SK-N-SH treated with all-trans-retinoic acid at 6 μM for 48 hours (cell line): ENCODE results near the gene ETS1.
A peak's percentile ranks its signal among the peaks of the same experiment; 100 is the strongest.

Experiments
- ATAC-seq: fragments of 200-7000 bp; cut with Tn5 transposase; 3 replicates; pipeline ENCODE4 v1.9.1; 2020; ENCODE audit warnings: mild to moderate bottlenecking, moderate library complexity
- ARNTL ChIP-seq: fragments of 450-650 bp; formaldehyde crosslinking; IDR thresholded peaks from 2 replicates; pipeline ENCODE4 v1.5.0; 2020; ENCODE audit warnings: low read depth, mild to moderate bottlenecking, moderate library complexity, borderline replicate concordance
- BACH2 ChIP-seq: fragments of 250-450 bp; sonication (Bioruptor Pico); IDR thresholded peaks from 2 replicates; pipeline ENCODE4 v1.9.0; 2021; ENCODE audit warnings: mild to moderate bottlenecking, borderline replicate concordance
- CSDC2 ChIP-seq: fragments of 250-450 bp; sonication (Bioruptor Pico); IDR thresholded peaks from 2 replicates; pipeline ENCODE4 v1.5.0; 2020; ENCODE audit warnings: mild to moderate bottlenecking, moderate library complexity
- ESRRG ChIP-seq: fragments of 250-450 bp; sonication (Bioruptor Pico); IDR thresholded peaks from 2 replicates; pipeline ENCODE4 v1.6.1; 2021; ENCODE audit warnings: mild to moderate bottlenecking
- GLIS3 ChIP-seq: fragments of 250-450 bp; sonication (Bioruptor Pico); IDR thresholded peaks from 2 replicates; pipeline ENCODE4 v1.5.0; 2020; ENCODE audit warnings: mild to moderate bottlenecking, moderate library complexity
- ISL1 ChIP-seq: fragments of 250-450 bp; sonication (Bioruptor Pico); IDR thresholded peaks from 2 replicates; pipeline ENCODE4 v2.1.2; 2022; ENCODE audit warnings: mild to moderate bottlenecking, moderate library complexity
- OSR1 ChIP-seq: fragments of 250-450 bp; sonication (Bioruptor Pico); IDR thresholded peaks from 2 replicates; pipeline ENCODE4 v1.8.0; 2022; ENCODE audit warnings: moderate library complexity, mild to moderate bottlenecking, inconsistent platforms
- RARB ChIP-seq: fragments of 250-450 bp; sonication (Bioruptor Pico); IDR thresholded peaks from 2 replicates; pipeline ENCODE4 v1.8.0; 2021; ENCODE audit warnings: mild to moderate bottlenecking, moderate library complexity
- TCF4 ChIP-seq: fragments of 250-450 bp; sonication (Bioruptor Pico); IDR thresholded peaks from 2 replicates; pipeline ENCODE4 v1.8.0; 2021; ENCODE audit warnings: mild to moderate bottlenecking, moderate library complexity, borderline replicate concordance
- TOX ChIP-seq: fragments of 250-450 bp; sonication (Bioruptor Pico); IDR thresholded peaks from 2 replicates; pipeline ENCODE4 v1.8.0; 2021; ENCODE audit warnings: mild to moderate bottlenecking, moderate library complexity, borderline replicate concordance
- ZC3H10 ChIP-seq: fragments of 250-450 bp; sonication (Bioruptor Pico); IDR thresholded peaks from 2 replicates; pipeline ENCODE4 v1.5.1; 2021; ENCODE audit warnings: mild to moderate bottlenecking, moderate library complexity
- ZFP3 ChIP-seq: fragments of 250-450 bp; sonication (Bioruptor Pico); IDR thresholded peaks from 2 replicates; pipeline ENCODE4 v1.5.0; 2020; ENCODE audit warnings: mild to moderate bottlenecking, moderate library complexity
- ZFP30 ChIP-seq: fragments of 450-650 bp; formaldehyde crosslinking; IDR thresholded peaks from 2 replicates; pipeline ENCODE4 v1.5.0; 2022; ENCODE audit warnings: mild to moderate bottlenecking, moderate library complexity
- ZNF565 ChIP-seq: fragments of 450-650 bp; formaldehyde crosslinking; conservative IDR thresholded peaks from 2 replicates; pipeline ENCODE4 v1.5.0; 2020; ENCODE audit warnings: low read depth, mild to moderate bottlenecking, moderate library complexity
- ZNF70 ChIP-seq: fragments of 450-650 bp; formaldehyde crosslinking; IDR thresholded peaks from 2 replicates; pipeline ENCODE4 v1.5.0; 2020; ENCODE audit warnings: mild to moderate bottlenecking, moderate library complexity
- ZNF8 ChIP-seq: fragments of 450-650 bp; formaldehyde crosslinking; IDR thresholded peaks from 2 replicates; pipeline ENCODE4 v1.5.0; 2020; ENCODE audit warnings: mild to moderate bottlenecking, moderate library complexity
- TF ChIP-seq, protein P1 (sequence below): fragments of 250-450 bp; sonication (Bioruptor Pico); IDR thresholded peaks from 2 replicates; pipeline ENCODE4 v1.8.0; 2021; ENCODE audit warnings: low read depth, mild to moderate bottlenecking, moderate library complexity, borderline replicate concordance
- TF ChIP-seq, protein P2 (sequence below): fragments of 250-450 bp; sonication (Bioruptor Pico); IDR thresholded peaks from 2 replicates; pipeline ENCODE4 v1.5.1; 2020; ENCODE audit warnings: low read depth, mild to moderate bottlenecking, moderate library complexity
- TF ChIP-seq, protein P3 (sequence below): fragments of 250-450 bp; sonication (Bioruptor Pico); IDR thresholded peaks from 2 replicates; pipeline ENCODE4 v1.5.1; 2021; ENCODE audit warnings: mild to moderate bottlenecking, moderate library complexity
- TF ChIP-seq, protein P4 (sequence below): fragments of 250-450 bp; sonication (Bioruptor Pico); IDR thresholded peaks from 2 replicates; pipeline ENCODE4 v1.5.0; 2020; ENCODE audit warnings: mild to moderate bottlenecking, moderate library complexity

Gene ETS1

DNA sequence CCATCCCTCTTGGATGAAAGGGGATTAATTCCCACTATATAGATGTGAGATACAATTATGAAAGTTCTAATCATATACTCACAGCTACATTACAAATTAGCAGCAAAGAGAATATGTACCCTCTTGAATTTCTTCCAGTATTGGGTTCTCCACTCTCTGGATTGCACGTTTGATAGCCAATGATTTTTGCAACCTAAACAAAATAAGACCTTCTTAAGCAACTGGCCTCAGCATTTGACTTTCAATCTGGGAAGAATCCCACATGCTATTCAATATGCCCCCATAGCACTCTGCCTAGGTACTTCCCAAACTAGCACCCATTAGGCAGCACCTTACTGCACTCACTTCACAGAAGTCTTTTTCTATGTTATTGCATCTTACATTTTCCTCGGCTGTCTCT, 55.8 kb downstream of the ETS1 start:
- TF ChIP-seq ZNF565 (CRISPR knock-in tag), result no peak
- no peak for TF ChIP-seq TOX (CRISPR knock-in tag)
- TF ChIP-seq ZNF70 (CRISPR knock-in tag), result no peak
- TF ChIP-seq ZFP30, result no peak
- no peak for TF ChIP-seq ZFP3 (CRISPR knock-in tag)
- TF ChIP-seq ISL1 (CRISPR knock-in tag), result no peak
- TF ChIP-seq ESRRG (CRISPR knock-in tag), result no peak
- TF ChIP-seq BACH2 (CRISPR knock-in tag), result no peak
- no peak for TF ChIP-seq ZNF8 (CRISPR knock-in tag)
- TF ChIP-seq, protein P1, sequence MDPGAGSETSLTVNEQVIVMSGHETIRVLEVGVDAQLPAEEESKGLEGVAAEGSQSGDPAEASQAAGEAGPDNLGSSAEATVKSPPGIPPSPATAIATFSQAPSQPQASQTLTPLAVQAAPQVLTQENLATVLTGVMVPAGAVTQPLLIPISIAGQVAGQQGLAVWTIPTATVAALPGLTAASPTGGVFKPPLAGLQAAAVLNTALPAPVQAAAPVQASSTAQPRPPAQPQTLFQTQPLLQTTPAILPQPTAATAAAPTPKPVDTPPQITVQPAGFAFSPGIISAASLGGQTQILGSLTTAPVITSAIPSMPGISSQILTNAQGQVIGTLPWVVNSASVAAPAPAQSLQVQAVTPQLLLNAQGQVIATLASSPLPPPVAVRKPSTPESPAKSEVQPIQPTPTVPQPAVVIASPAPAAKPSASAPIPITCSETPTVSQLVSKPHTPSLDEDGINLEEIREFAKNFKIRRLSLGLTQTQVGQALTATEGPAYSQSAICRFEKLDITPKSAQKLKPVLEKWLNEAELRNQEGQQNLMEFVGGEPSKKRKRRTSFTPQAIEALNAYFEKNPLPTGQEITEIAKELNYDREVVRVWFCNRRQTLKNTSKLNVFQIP, result no peak
- TF ChIP-seq, protein P2, sequence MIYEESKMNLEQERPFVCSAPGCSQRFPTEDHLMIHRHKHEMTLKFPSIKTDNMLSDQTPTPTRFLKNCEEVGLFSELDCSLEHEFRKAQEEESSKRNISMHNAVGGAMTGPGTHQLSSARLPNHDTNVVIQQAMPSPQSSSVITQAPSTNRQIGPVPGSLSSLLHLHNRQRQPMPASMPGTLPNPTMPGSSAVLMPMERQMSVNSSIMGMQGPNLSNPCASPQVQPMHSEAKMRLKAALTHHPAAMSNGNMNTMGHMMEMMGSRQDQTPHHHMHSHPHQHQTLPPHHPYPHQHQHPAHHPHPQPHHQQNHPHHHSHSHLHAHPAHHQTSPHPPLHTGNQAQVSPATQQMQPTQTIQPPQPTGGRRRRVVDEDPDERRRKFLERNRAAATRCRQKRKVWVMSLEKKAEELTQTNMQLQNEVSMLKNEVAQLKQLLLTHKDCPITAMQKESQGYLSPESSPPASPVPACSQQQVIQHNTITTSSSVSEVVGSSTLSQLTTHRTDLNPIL, result no peak
- no peak for TF ChIP-seq CSDC2 (CRISPR knock-in tag)
- no peak for TF ChIP-seq ZC3H10
- no peak for TF ChIP-seq RARB (CRISPR knock-in tag)
- no peak for TF ChIP-seq GLIS3 (CRISPR knock-in tag)
- ATAC-seq, result no peak

DNA sequence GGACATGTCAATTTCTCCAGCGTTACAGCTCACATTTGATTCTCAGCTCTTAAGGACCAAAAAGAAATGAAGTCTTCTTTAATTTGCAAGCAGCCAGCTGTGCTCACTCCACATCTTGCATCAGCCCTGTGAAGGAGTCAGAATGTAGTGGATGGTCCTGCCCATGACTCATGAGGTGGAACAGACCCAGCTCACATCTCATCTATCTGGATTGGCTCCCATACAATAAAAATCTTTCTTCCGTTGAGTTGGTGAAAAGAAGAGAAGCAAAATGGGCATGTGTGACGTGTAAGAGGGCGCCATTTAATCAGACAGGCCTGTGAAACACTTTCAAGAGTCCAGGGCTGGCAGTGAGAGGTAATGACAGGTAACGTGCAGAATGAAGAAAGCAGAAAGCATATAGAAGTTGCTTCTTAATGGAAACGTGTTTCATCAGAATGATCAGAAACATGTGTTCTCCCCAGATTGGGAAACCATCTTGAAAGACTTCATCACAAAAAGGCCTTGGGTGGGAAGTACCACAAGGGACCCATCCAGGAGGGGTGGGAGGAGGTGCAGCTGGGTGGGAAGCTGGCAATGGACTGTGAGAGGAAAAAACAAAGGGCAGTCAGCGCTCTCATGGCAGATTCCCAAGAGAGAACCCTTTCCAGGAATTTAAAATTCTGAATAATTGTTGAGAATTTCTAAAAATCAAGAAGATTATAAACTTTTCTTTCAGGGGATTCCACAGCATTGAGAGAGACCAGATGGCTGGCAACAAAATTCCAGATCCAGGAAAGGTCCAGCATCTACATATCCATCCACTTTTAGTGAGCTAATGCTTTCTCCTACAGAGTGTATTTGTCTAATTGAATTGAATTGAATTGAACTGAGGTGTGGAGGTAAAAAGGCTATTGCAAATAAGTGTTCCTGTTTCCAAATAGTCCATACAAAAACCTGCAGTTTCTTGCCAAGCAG, 57.0 kb downstream of the ETS1 start:
- 0 out of 2 replicates have a peak, but pooled peaks have one; percentile 40 for TF ChIP-seq ZFP3 (CRISPR knock-in tag)
- TF ChIP-seq ISL1 (CRISPR knock-in tag), result no peak
- peak; percentile 86 for ATAC-seq

DNA sequence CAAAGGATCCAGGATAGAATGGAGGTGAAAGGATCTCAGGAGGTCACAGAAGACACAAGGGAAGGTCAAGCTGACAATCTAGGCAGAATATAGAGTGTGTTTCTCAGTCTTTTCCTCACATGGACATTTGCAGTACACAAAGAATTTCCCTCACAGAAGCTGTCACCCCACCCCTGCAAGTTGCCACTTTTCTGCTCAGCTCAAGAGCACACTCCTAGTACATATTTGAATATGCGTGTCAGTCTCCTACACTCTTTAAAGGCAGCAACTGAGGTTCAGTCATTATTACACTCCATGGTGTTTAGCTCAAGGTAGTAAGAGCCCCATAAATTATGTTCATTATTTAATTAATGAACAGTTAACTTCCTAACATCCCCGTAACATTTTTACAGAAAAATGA, 59.1 kb downstream of the ETS1 start:
- TF ChIP-seq GLIS3 (CRISPR knock-in tag), result no peak
- TF ChIP-seq ZNF8 (CRISPR knock-in tag), result no peak
- no peak for TF ChIP-seq ZFP30
- no peak for TF ChIP-seq TOX (CRISPR knock-in tag)
- no peak for TF ChIP-seq ZNF70 (CRISPR knock-in tag)
- TF ChIP-seq, protein P3, sequence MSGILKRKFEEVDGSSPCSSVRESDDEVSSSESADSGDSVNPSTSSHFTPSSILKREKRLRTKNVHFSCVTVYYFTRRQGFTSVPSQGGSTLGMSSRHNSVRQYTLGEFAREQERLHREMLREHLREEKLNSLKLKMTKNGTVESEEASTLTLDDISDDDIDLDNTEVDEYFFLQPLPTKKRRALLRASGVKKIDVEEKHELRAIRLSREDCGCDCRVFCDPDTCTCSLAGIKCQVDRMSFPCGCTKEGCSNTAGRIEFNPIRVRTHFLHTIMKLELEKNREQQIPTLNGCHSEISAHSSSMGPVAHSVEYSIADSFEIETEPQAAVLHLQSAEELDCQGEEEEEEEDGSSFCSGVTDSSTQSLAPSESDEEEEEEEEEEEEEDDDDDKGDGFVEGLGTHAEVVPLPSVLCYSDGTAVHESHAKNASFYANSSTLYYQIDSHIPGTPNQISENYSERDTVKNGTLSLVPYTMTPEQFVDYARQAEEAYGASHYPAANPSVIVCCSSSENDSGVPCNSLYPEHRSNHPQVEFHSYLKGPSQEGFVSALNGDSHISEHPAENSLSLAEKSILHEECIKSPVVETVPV (CRISPR knock-in tag), result no peak
- no peak for TF ChIP-seq ARNTL
- TF ChIP-seq ISL1 (CRISPR knock-in tag), result no peak
- TF ChIP-seq, protein P1, result no peak
- TF ChIP-seq, protein P2, result no peak
- TF ChIP-seq ZC3H10, result no peak
- TF ChIP-seq OSR1 (CRISPR knock-in tag), result no peak
- no peak for TF ChIP-seq TCF4 (CRISPR knock-in tag)
- TF ChIP-seq ZFP3 (CRISPR knock-in tag), result no peak
- TF ChIP-seq BACH2 (CRISPR knock-in tag), result no peak
- TF ChIP-seq, protein P4, sequence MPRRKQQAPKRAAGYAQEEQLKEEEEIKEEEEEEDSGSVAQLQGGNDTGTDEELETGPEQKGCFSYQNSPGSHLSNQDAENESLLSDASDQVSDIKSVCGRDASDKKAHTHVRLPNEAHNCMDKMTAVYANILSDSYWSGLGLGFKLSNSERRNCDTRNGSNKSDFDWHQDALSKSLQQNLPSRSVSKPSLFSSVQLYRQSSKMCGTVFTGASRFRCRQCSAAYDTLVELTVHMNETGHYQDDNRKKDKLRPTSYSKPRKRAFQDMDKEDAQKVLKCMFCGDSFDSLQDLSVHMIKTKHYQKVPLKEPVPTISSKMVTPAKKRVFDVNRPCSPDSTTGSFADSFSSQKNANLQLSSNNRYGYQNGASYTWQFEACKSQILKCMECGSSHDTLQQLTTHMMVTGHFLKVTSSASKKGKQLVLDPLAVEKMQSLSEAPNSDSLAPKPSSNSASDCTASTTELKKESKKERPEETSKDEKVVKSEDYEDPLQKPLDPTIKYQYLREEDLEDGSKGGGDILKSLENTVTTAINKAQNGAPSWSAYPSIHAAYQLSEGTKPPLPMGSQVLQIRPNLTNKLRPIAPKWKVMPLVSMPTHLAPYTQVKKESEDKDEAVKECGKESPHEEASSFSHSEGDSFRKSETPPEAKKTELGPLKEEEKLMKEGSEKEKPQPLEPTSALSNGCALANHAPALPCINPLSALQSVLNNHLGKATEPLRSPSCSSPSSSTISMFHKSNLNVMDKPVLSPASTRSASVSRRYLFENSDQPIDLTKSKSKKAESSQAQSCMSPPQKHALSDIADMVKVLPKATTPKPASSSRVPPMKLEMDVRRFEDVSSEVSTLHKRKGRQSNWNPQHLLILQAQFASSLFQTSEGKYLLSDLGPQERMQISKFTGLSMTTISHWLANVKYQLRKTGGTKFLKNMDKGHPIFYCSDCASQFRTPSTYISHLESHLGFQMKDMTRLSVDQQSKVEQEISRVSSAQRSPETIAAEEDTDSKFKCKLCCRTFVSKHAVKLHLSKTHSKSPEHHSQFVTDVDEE, result no peak
- no peak for TF ChIP-seq RARB (CRISPR knock-in tag)
- TF ChIP-seq CSDC2 (CRISPR knock-in tag), result no peak
- TF ChIP-seq ESRRG (CRISPR knock-in tag), result no peak
- TF ChIP-seq ZNF565 (CRISPR knock-in tag), result no peak
- no peak for ATAC-seq
